Ectodermal cell (in vitro differentiated cells): ENCODE measurements around the gene CSNK1G3.

ENCODE experiments used
- H3K27ac ChIP-seq: 2 replicates; pipeline ENCODE4 v1.7.0; 2013; ENCODE audit warnings: mild to moderate bottlenecking, low read depth, low read length; ENCODE audit not compliant: insufficient read depth, poor library complexity, severe bottlenecking
- H3K27me3 ChIP-seq: 2 replicates; pipeline ENCODE4 v1.7.0; 2013; ENCODE audit warnings: mild to moderate bottlenecking, low read length; ENCODE audit not compliant: insufficient read depth, control insufficient read depth, poor library complexity, severe bottlenecking
- H3K36me3 ChIP-seq: one replicate; pipeline ENCODE4 v1.7.0; 2013; ENCODE audit warnings: low read length; ENCODE audit not compliant: control insufficient read depth, insufficient read depth
- H3K4me1 ChIP-seq: one replicate; pipeline ENCODE4 v1.7.0; 2013; ENCODE audit warnings: low read length; ENCODE audit not compliant: control insufficient read depth, insufficient read depth
- H3K4me3 ChIP-seq: 2 replicates; pipeline ENCODE4 v1.7.0; 2013; ENCODE audit warnings: low read depth, low read length, control low read depth; ENCODE audit not compliant: insufficient read depth
- H3K9me3 ChIP-seq: 2 replicates; pipeline ENCODE4 v1.7.0; 2013; ENCODE audit warnings: mild to moderate bottlenecking, low read length, moderate library complexity; ENCODE audit not compliant: control insufficient read depth
- WGBS, 2 experiments: methylation state at CpG; one replicate each; pipeline ENCODE4 v1.1.7; 2013; ENCODE audit warnings: missing lambda C conversion rate in 2 of 2; 5-methylcytosine and 5-hydroxymethylcytosine counted together

CSNK1G3 gene

DNA sequence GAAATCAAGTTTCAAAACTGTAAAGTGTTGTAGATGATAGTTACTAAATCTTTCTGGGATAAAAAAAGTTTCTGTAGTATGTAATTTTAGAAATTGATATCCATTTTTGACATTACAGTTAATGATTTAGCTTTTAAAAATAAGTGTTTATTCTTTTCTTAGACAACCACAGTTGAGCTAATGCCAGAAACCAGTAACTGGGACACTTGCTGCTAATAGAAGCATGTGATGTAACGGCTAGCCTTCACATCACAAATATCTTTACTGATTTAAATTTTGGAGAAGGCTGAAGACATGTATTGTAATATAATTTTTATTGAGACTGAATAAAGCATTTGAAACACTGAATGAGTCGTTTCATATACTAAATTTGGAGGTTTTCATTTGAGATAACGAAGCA is 18.8 kb downstream of the CSNK1G3 start:
- no peaks in the 10 kb centered on the region for H3K36me3 ChIP-seq
- H3K4me1 ChIP-seq = no peaks in the 10 kb centered on the region
- H3K27ac ChIP-seq = no peak overlapping the region
- no peaks in the 10 kb centered on the region for H3K9me3 ChIP-seq
- WGBS, 2 experiments = 95 to 100% methylated on average over 1 to 3 of the region's 3 CpGs
- no peaks in the 10 kb centered on the region for H3K27me3 ChIP-seq
- no peak overlapping the region for H3K4me3 ChIP-seq

DNA sequence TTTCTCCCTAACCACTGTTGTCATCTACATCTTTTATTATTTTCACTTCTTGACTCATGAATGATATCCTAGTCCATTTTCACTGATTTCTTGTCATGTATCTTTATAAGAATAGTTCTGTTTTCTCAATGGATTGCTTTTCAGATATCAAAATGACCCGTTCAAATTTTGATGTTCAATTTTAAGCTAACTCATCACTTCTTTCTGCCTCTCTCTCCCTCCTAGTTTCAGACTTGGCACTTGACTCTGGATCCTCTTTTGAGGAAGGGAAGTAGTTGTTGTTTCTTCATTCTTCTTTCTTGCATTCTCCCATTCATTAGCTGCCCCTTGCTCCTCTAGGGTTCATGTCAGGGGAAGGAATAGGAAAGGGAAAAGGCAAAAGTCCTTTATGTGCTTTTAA is 23.7 kb downstream of the CSNK1G3 start:
- no peak overlapping the region for H3K4me3 ChIP-seq
- H3K27ac ChIP-seq = no peak overlapping the region
- H3K36me3 ChIP-seq = no peaks in the 10 kb centered on the region
- no peaks in the 10 kb centered on the region for H3K27me3 ChIP-seq
- H3K9me3 ChIP-seq = no peaks in the 10 kb centered on the region
- H3K4me1 ChIP-seq = no peaks in the 10 kb centered on the region
- WGBS, 2 experiments = 100% methylated on average over 1 of the region's 1 CpG

DNA sequence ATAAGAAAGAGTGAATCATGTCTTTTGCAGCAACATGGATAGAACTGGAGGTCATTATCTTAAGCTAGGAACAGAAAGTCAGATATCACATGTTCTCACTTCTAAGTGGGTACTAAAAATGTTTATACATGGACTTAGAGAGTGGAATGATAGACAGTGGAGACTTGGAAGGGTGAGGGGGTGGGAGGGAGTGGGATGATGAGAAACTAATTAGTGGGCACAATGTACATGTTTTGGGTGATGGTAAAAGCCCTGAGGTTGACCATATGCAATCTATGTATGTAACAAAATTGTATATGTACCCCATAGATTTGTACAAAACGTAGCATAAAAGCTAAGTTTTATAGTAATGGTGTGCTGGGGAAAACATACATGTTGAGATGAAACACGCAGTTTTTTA is 25.3 kb downstream of the CSNK1G3 start:
- Histone ChIP-seq H3K27ac (no peak overlapping the region), H3K4me3 (no peak overlapping the region), H3K36me3 (no peaks in the 10 kb centered on the region), H3K27me3 (no peaks in the 10 kb centered on the region), H3K4me1 (no peaks in the 10 kb centered on the region), H3K9me3 (no peaks in the 10 kb centered on the region)
- WGBS, 2 experiments = 93 to 100% methylated on average over 2 of the region's 2 CpGs

DNA sequence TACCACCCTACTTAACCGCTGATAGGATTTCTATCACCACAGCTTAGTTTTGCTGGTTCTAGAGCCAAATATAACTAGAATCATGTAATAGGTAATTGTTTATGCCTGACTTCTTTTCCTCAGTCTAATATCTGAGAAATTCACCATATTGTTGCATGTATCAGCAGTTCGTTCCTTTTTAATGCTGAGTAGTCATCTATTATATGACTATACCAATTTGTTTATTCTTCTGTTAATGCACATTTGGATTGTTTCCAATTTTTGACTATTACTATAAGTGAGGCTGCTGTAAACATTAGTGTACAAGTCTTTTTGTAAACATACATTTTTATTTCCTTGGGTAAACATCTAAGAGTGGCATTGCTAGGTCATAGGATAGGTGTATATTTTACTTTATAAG is 25.9 kb downstream of the CSNK1G3 start:
- H3K36me3 ChIP-seq = no peaks in the 10 kb centered on the region
- 93 to 100% methylated on average over 1 to 2 of the region's 2 CpGs for WGBS, 2 experiments
- H3K4me3 ChIP-seq = no peak overlapping the region
- H3K27ac ChIP-seq = no peak overlapping the region
- no peaks in the 10 kb centered on the region for H3K4me1 ChIP-seq
- H3K27me3 ChIP-seq = no peaks in the 10 kb centered on the region
- H3K9me3 ChIP-seq = no peaks in the 10 kb centered on the region

DNA sequence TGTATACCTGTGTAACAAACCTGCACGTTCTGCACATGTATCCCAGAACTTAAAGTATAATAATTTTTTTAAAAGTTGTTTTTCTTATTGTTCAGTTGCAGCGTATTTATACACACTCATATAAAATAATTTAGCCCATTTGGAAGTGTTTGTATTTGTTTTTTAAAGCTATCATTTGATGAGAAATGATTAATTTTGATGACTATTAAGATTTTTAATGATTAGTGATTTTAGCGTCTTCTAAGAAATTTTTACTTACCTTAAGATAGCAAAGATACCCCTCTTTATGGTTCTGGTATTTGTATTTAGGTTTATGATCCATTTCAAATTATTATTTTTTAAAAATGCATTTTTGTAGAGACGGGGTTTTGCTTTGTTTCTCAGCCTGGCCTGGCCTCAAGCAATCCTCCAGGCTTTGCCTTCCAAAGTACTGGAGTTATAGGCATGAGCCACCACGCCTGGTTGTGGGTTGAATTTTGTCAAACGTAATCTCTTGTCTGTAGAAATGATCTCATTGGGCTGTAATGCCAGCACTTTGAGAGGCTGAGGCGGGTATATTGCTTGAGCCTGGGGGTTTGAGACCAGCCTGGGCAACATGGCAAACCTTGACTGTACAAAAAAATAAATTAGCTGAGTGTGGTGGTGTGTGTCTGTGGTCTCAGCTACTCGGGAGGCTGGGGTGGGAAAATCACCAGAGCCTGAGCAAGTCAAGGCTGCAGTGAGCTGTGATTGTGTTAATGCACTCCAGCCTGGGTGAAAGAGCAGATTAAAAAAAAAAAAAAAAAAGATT is 26.9 kb downstream of the CSNK1G3 start:
- no peak overlapping the region for H3K27ac ChIP-seq
- 77% methylated on average over 5 to 6 of the region's 8 CpGs for WGBS, 2 experiments
- H3K36me3 ChIP-seq = no peaks in the 10 kb centered on the region
- no peaks in the 10 kb centered on the region for H3K4me1 ChIP-seq
- H3K9me3 ChIP-seq = no peaks in the 10 kb centered on the region
- no peak overlapping the region for H3K4me3 ChIP-seq
- H3K27me3 ChIP-seq = no peaks in the 10 kb centered on the region

DNA sequence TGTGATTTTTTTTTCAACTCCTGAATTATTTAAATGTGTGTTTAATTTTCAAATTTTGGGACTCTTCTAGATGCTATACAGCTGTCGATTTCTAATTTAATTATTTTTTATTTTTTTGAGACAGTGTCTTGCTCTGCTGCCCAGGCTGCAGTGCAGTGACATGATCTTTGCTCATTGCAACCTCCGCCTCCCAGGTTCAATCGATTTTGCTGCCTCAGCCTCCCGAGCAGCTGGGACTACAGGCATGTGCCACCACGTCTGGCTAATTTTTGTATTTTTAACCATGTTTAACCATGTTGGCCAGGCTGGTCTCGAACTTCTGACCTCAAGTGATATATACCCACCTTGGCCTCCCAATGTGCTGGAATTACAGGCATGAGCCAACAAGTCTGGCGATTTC is 28.6 kb downstream of the CSNK1G3 start:
- Histone ChIP-seq H3K27me3 (no peaks in the 10 kb centered on the region), H3K9me3 (no peaks in the 10 kb centered on the region), H3K4me3 (no peak overlapping the region), H3K36me3 (no peaks in the 10 kb centered on the region), H3K27ac (no peak overlapping the region), H3K4me1 (no peaks in the 10 kb centered on the region)
- WGBS, 2 experiments = 83 to 86% methylated on average over 6 to 7 of the region's 7 CpGs

DNA sequence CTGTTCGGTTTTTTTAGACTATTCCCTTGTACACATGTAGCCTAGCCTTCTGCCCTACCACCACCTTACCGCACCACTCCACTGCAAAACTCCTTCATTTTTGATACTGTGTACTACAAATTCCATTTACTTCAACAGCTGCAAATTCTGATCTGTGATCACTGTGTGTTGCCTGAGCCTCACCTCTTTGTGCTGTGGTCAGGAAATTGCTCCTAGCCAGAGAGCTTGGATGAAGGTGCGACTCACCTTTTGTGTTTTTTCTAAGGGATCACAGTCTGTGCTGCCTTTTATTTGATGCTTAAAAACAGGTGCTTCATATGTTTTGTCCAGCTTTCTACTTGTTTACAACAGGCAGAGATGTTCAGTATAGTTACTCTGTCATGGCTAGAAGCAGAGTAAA is 31.5 kb downstream of the CSNK1G3 start:
- H3K9me3 ChIP-seq = no peaks in the 10 kb centered on the region
- no peaks in the 10 kb centered on the region for H3K36me3 ChIP-seq
- H3K27me3 ChIP-seq = no peaks in the 10 kb centered on the region
- H3K4me3 ChIP-seq = no peak overlapping the region
- WGBS, 2 experiments = 94 to 95% methylated on average over 3 of the region's 3 CpGs
- H3K4me1 ChIP-seq = no peaks in the 10 kb centered on the region
- no peak overlapping the region for H3K27ac ChIP-seq

DNA sequence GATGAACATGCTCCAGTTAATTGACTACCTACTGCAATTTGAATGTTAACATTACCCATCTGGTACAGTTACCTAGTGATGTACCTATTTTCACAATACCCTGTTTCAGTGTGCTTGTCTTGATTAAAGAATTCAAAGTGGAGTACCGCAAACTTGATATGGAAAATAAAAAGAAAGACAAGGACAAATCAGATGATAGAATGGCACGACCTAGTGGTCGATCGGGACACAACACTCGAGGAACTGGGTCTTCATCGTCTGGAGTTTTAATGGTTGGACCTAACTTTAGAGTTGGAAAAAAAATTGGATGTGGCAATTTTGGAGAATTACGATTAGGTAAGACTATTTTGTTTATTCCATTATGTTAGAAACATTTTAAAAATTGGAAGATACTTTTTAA is 33.5 kb downstream of the CSNK1G3 start:
- H3K27ac ChIP-seq = no peak overlapping the region
- no peak overlapping the region for H3K4me3 ChIP-seq
- no peaks in the 10 kb centered on the region for H3K36me3 ChIP-seq
- H3K9me3 ChIP-seq = no peaks in the 10 kb centered on the region
- WGBS, 2 experiments = 83 to 84% methylated on average over 7 of the region's 7 CpGs
- no peaks in the 10 kb centered on the region for H3K4me1 ChIP-seq
- no peaks in the 10 kb centered on the region for H3K27me3 ChIP-seq

DNA sequence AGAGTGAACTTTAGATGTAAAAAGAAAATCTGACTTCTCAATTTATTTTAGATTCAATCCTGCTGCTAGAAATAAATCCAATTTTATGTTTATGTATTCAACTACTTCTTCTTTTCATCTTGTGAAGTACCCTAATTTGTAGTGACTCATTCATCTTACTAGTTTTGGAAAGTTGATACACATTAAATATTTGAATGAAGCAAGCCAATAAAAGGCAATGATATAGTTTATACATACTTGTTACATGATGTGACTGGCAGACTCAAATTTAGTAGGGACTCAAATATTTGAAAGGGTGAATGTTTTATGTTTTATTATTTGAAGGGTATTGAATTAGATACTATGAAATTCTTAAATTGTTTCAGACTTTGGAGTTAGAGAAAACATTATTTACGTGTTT is 34.7 kb downstream of the CSNK1G3 start:
- no peaks in the 10 kb centered on the region for H3K4me1 ChIP-seq
- no peaks in the 10 kb centered on the region for H3K36me3 ChIP-seq
- H3K27ac ChIP-seq = no peak overlapping the region
- H3K9me3 ChIP-seq = no peaks in the 10 kb centered on the region
- WGBS, 2 experiments = no CpG with 5 or more reads among the region's 1 CpG
- no peak overlapping the region for H3K4me3 ChIP-seq
- no peaks in the 10 kb centered on the region for H3K27me3 ChIP-seq

DNA sequence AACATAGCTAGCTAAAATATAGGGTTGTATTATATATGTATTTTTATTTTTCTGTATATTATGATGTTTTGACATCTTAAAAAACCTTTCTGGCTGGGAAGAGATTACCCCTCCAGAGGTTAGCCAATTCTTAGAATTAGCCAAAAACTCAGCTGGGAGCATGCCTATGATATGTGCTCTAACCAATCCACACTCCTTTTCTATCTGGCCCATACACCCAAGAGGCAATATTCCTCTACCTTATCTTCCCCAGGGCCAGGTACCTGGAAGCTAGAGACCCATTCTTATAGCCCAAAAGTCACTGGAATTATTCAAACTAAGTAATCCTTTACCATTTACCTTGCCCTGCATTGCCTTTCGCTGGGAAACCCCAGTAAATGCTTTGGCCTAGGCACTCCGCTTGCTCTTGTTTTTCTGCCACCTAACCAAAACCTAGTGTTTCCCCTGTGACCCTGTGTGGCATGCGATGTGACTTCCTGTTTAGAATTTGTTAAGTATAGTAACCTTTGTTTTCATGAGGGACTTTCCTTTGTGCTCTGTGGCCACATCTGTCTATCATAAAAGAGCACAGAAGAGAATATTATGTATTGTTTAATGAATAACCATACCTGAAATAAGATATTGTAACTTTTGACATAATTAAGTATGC is 37.4 kb downstream of the CSNK1G3 start:
- Histone ChIP-seq H3K4me1 (no peaks in the 10 kb centered on the region), H3K9me3 (no peaks in the 10 kb centered on the region), H3K27me3 (no peaks in the 10 kb centered on the region), H3K36me3 (no peaks in the 10 kb centered on the region), H3K4me3 (no peak overlapping the region), H3K27ac (no peak overlapping the region)
- WGBS, 2 experiments = 87 to 96% methylated on average over 3 of the region's 3 CpGs
